KMS-11 (cell line): ENCODE measurements around the gene PSMC3IP.

ENCODE experiments used
- H2AFZ ChIP-seq: fragments of 200-600 bp; sonication (generic); 2 replicates; pipeline ENCODE4 v1.6.1; 2016; ENCODE audit warnings: antibody characterized with exemption, mixed run types, low read depth
- H3K27ac ChIP-seq: fragments of 200-600 bp; sonication (generic); 2 replicates; pipeline ENCODE4 v1.6.1; 2016; ENCODE audit warnings: mild to moderate bottlenecking, mixed run types
- H3K27me3 ChIP-seq: fragments of 200-600 bp; sonication (generic); 2 replicates; pipeline ENCODE4 v1.6.1; 2017; ENCODE audit warnings: mild to moderate bottlenecking, low read depth, mixed run types, moderate library complexity; ENCODE audit not compliant: insufficient read depth
- H3K36me3 ChIP-seq: fragments of 200-600 bp; sonication (generic); 2 replicates; pipeline ENCODE4 v1.6.1; 2017; ENCODE audit warnings: mild to moderate bottlenecking, mixed run types; ENCODE audit not compliant: insufficient read depth
- H3K4me1 ChIP-seq: fragments of 200-600 bp; sonication (generic); 2 replicates; pipeline ENCODE4 v1.6.1; 2016; ENCODE audit warnings: mild to moderate bottlenecking, low read depth, mixed run types; ENCODE audit not compliant: poor library complexity, severe bottlenecking
- H3K4me2 ChIP-seq: fragments of 200-600 bp; sonication (generic); 2 replicates; pipeline ENCODE4 v1.7.0; 2016; ENCODE audit warnings: mild to moderate bottlenecking, mixed run types
- H3K4me3 ChIP-seq: fragments of 200-600 bp; sonication (generic); IDR thresholded peaks from 2 replicates; pipeline ENCODE4 v1.6.1; 2017; ENCODE audit warnings: low read depth, low read length, mixed read lengths; ENCODE audit not compliant: insufficient read depth
- H3K79me2 ChIP-seq: fragments of 200-600 bp; sonication (generic); 2 replicates; pipeline ENCODE4 v1.6.1; 2016; ENCODE audit warnings: low read depth, mixed run types; ENCODE audit not compliant: insufficient read depth
- H3K9ac ChIP-seq: fragments of 200-600 bp; sonication (generic); 2 replicates; pipeline ENCODE4 v1.6.1; 2016; ENCODE audit warnings: mild to moderate bottlenecking, mixed run types
- H4K20me1 ChIP-seq: fragments of 200-600 bp; sonication (generic); 2 replicates; pipeline ENCODE4 v1.6.1; 2016; ENCODE audit warnings: mild to moderate bottlenecking, mixed run types; ENCODE audit not compliant: insufficient read depth
- TF ChIP-seq, protein P1 (sequence below): fragments of 200-600 bp; sonication (generic); conservative IDR thresholded peaks from 2 replicates; pipeline ENCODE4 v1.6.1; 2017; ENCODE audit warnings: low read depth, mild to moderate bottlenecking, antibody characterized with exemption, low read length, moderate library complexity, mixed read lengths

The PSMC3IP gene

GRCh38 chr17:42529061-42529460 lies 48.5 kb downstream of the PSMC3IP start:
- no peak overlapping the region for H3K27ac ChIP-seq
- no peak overlapping the region for H3K9ac ChIP-seq
- H3K4me1 ChIP-seq = peaks cover 35% of the 10 kb centered on the region
- H3K4me3 ChIP-seq = no peak overlapping the region
- H3K27me3 ChIP-seq = no peaks in the 10 kb centered on the region
- H3K36me3 ChIP-seq = no peaks in the 10 kb centered on the region
- TF ChIP-seq, protein P1, sequence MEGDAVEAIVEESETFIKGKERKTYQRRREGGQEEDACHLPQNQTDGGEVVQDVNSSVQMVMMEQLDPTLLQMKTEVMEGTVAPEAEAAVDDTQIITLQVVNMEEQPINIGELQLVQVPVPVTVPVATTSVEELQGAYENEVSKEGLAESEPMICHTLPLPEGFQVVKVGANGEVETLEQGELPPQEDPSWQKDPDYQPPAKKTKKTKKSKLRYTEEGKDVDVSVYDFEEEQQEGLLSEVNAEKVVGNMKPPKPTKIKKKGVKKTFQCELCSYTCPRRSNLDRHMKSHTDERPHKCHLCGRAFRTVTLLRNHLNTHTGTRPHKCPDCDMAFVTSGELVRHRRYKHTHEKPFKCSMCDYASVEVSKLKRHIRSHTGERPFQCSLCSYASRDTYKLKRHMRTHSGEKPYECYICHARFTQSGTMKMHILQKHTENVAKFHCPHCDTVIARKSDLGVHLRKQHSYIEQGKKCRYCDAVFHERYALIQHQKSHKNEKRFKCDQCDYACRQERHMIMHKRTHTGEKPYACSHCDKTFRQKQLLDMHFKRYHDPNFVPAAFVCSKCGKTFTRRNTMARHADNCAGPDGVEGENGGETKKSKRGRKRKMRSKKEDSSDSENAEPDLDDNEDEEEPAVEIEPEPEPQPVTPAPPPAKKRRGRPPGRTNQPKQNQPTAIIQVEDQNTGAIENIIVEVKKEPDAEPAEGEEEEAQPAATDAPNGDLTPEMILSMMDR = no peak
- no peaks in the 10 kb centered on the region for H3K79me2 ChIP-seq
- H2AFZ ChIP-seq = no peak overlapping the region
- no peak overlapping the region for H3K4me2 ChIP-seq
- H4K20me1 ChIP-seq = no peaks in the 10 kb centered on the region

DNA sequence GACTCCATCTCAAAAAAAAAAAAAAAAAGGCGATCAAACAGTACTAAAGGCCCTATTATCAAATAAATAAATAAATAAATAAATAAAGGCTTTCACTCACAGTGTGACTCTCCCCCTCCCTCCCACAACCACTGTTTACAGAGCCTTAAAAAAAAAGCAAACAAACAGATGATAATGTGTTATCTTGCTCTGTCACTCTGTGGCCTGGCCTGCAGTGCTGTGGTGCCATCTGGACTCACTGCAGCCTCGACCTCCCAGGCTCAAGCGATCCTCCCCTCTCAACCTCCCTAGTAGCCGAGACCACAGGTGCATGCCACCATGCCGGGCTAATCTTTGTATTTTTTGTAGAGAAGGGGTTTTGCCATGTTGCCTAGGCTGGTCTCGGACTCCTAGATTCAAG lies 49.6 kb downstream of the PSMC3IP start:
- H3K9ac ChIP-seq = no peak overlapping the region

DNA sequence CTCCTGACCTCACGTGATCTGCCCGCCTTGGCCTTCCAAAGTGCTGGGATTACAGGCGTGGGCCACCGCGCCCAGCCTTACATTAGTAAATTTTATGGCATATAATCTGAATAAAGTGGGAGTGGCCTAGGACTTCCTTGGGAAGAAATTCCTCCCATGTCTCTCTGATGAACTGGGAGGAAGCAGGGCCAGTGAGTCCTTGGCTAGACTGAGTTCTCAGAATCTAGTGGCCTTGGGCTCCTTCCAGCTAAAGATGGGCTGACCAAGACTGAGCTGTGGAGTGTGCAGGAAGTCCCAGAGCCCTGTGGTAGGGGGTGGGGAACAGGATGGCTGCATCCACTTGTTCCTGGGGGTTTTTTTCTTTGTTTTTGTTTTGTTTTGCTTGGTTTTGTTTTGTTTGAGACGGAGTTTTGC lies 51.5 kb downstream of the PSMC3IP start:
- Histone ChIP-seq H4K20me1 (no peaks in the 10 kb centered on the region), H3K4me3 (no peak overlapping the region), H3K79me2 (no peaks in the 10 kb centered on the region), H3K4me2 (no peak overlapping the region), H3K9ac (no peak overlapping the region), H3K4me1 (peaks cover 24% of the 10 kb centered on the region), H2AFZ (no peak overlapping the region), H3K27ac (no peak overlapping the region), H3K36me3 (no peaks in the 10 kb centered on the region), H3K27me3 (no peaks in the 10 kb centered on the region)
- TF ChIP-seq, protein P1 = no peak

More for the DNA sequence above, 49.6 kb downstream of the PSMC3IP start:
- Histone ChIP-seq H4K20me1 (no peaks in the 10 kb centered on the region), H3K36me3 (no peaks in the 10 kb centered on the region), H3K27me3 (no peaks in the 10 kb centered on the region), H3K27ac (no peak overlapping the region), H2AFZ (no peak overlapping the region), H3K79me2 (no peaks in the 10 kb centered on the region), H3K4me1 (peaks cover 34% of the 10 kb centered on the region), H3K4me3 (no peak overlapping the region), H3K4me2 (no peak overlapping the region)
- TF ChIP-seq, protein P1 = no peak

DNA sequence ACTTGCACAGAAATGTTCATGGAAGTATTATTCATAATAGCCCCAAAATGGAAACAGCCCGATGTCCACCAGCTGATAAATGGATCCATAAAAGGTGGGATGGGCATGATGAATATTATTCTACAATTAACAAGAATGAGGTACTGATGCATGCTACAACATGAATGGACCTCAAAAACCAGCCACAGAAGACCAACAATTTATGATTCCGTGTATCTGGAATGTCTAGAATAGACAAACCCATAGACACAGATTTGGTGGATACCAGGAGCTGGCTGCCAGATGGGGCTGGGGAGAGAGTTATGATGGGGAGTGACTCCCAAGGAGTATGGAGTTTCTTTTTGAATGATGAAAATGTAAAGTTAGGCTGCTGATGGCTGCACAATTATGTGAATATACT lies 52.3 kb downstream of the PSMC3IP start:
- Histone ChIP-seq H4K20me1 (no peaks in the 10 kb centered on the region), H3K4me1 (peaks cover 15% of the 10 kb centered on the region)

More for the DNA sequence above, 52.3 kb downstream of the PSMC3IP start:
- Histone ChIP-seq H3K79me2 (no peaks in the 10 kb centered on the region), H3K4me3 (no peak overlapping the region), H3K9ac (no peak overlapping the region), H3K27ac (no peak overlapping the region), H3K4me2 (no peak overlapping the region), H3K27me3 (no peaks in the 10 kb centered on the region), H3K36me3 (no peaks in the 10 kb centered on the region), H2AFZ (no peak overlapping the region)
- TF ChIP-seq, protein P1 = no peak
